Activated gamma-delta T cell treated with Interleukin-2 at 50 U/mL for 16 hours (primary cell): ENCODE measurements around the gene IRF2BP2.

Source experiments
- DNase-seq: peaks from one replicate; pipeline ENCODE4 v3.0.0-alpha.2; 2020

IRF2BP2 gene

GRCh38 chr1:234555390-234556024 lies 54.5 kb downstream of the IRF2BP2 start:
- DNase-seq: no peak

GRCh38 chr1:234554698-234555311 lies 55.2 kb downstream of the IRF2BP2 start:
- DNase-seq: no peak
